Panc1 (cell line): Measurements from ENCODE around the gene RBMS3.

ENCODE experiments used
- POLR2AphosphoS5 ChIP-seq: IDR thresholded peaks from 2 replicates; pipeline ENCODE4 v1.6.1; 2012; ENCODE audit warnings: mild to moderate bottlenecking, low read depth, low read length, moderate library complexity
- REST ChIP-seq, 2 experiments: IDR thresholded peaks; 2 replicates each; pipeline ENCODE4 v1.6.1; 2011 to 2012; ENCODE audit warnings: low read depth in 2 of 2, control low read depth in 1 of 2, low read length in 1 of 2, mild to moderate bottlenecking in 1 of 2, moderate library complexity in 1 of 2; ENCODE audit not compliant: insufficient read depth in 1 of 2
- TF ChIP-seq, protein P1 (sequence below): fragments of 450-650 bp; IDR thresholded peaks from 2 replicates; pipeline ENCODE4 v1.5.1; 2017; ENCODE audit warnings: mild to moderate bottlenecking

DNA sequence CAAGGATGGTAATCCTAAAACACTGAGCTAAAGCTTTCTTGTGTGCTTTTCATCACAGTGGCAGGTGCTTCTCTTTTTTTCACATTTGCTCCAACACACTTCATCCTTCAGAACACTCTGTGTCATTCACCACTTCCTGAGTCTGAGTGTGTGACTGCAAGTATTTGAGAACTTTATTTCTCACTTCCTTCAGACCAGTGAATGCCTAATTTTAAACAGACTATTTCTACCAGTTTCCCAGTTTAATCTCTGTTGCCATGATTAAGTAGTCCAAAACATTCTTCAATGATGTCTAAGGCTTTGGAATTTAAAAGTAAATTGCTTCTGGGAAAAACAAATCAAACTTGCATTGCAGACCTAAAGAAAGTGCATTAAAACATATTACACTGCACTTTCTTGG lies 541.2 kb downstream of the RBMS3 start:
- TF ChIP-seq, protein P1, sequence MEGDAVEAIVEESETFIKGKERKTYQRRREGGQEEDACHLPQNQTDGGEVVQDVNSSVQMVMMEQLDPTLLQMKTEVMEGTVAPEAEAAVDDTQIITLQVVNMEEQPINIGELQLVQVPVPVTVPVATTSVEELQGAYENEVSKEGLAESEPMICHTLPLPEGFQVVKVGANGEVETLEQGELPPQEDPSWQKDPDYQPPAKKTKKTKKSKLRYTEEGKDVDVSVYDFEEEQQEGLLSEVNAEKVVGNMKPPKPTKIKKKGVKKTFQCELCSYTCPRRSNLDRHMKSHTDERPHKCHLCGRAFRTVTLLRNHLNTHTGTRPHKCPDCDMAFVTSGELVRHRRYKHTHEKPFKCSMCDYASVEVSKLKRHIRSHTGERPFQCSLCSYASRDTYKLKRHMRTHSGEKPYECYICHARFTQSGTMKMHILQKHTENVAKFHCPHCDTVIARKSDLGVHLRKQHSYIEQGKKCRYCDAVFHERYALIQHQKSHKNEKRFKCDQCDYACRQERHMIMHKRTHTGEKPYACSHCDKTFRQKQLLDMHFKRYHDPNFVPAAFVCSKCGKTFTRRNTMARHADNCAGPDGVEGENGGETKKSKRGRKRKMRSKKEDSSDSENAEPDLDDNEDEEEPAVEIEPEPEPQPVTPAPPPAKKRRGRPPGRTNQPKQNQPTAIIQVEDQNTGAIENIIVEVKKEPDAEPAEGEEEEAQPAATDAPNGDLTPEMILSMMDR, result no peak
- no peak for TF ChIP-seq POLR2AphosphoS5
- no peak for TF ChIP-seq REST (IDR thresholded peaks at IDR 0.05; ENCODE audit: insufficient read depth in 1 of 2, low read depth in 2 of 2, low read length in 1 of 2)
